ENCODE measurements around the gene ZFHX3. TPM values are rescaled to one million over a fixed set of nuclear protein-coding genes. Genes with fewer than 3 reads are reported as not detected.

The ZFHX3 gene
- total and polyA plus RNA-seq, 2 experiments from 2014 or later: 6.7 to 12.2 TPM

DNA sequence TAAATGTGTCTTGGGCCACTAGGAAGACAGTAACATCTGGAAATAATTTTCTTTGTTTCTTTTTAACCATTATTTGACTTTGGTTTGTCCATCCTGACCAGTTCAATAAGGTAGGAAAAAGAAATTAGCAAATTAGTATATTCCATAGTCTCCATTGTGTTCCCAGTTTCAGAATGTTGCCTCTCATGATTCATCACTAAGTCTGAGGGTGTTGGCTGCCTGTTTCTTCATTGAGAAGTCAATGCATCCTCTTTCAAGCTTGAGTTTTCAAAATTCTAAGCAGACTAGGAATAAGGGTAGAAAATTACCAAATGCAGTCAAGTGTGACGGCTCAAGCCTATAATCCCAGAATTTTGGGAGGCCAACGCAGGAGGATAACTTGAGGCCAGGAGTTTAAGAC, 41.9 kb downstream of the ZFHX3 start:
- H3K4me3 ChIP-seq: no peak overlapping the region
- no peaks in the 10 kb centered on the region for H3K4me1 ChIP-seq (ENCODE audit: low read depth)
- no peak overlapping the region for H3K27ac ChIP-seq
- TF ChIP-seq CTCF (IDR thresholded peaks at IDR 0.05; ENCODE audit: low read depth, low read length): no peak
- no peaks in the 10 kb centered on the region for H3K36me3 ChIP-seq
- no peaks in the 10 kb centered on the region for H3K9me3 ChIP-seq (ENCODE audit: low read depth)
- H3K27me3 ChIP-seq: no peaks in the 10 kb centered on the region
- no peak for DNase-seq (ENCODE audit: low read depth in 1 of 2, low spot score in 1 of 2)

- Histone ChIP-seq H3K36me3 (no peaks in the 10 kb centered on the region), H3K4me3 (no peak overlapping the region), H3K27me3 (no peaks in the 10 kb centered on the region), H3K9me3 (ENCODE audit: low read depth) (no peaks in the 10 kb centered on the region), H3K27ac (no peak overlapping the region), H3K4me1 (ENCODE audit: low read depth) (peaks cover 6% of the 10 kb centered on the region)
- no peak for DNase-seq (ENCODE audit: low read depth in 1 of 2, low spot score in 1 of 2)
- TF ChIP-seq CTCF (IDR thresholded peaks at IDR 0.05; ENCODE audit: low read depth, low read length): no peak
Measured at GRCh38 chr16:73002866-73003265, 45.1 kb downstream of the ZFHX3 start.

GRCh38 chr16:73000907-73001521, 46.9 kb downstream of the ZFHX3 start:
- H3K4me1 ChIP-seq (ENCODE audit: low read depth): peaks cover 6% of the 10 kb centered on the region
- H3K27me3 ChIP-seq: no peaks in the 10 kb centered on the region
- DNase-seq (ENCODE audit: low read depth in 1 of 2, low spot score in 1 of 2): no peak
- H3K9me3 ChIP-seq (ENCODE audit: low read depth): no peaks in the 10 kb centered on the region
- H3K36me3 ChIP-seq: no peaks in the 10 kb centered on the region
- no peak overlapping the region for H3K27ac ChIP-seq
- no peak overlapping the region for H3K4me3 ChIP-seq
- TF ChIP-seq CTCF (IDR thresholded peaks at IDR 0.05; ENCODE audit: low read depth, low read length): no peak

GRCh38 chr16:73000020-73000906, 47.7 kb downstream of the ZFHX3 start:
- Histone ChIP-seq H3K9me3 (ENCODE audit: low read depth) (no peaks in the 10 kb centered on the region), H3K27me3 (no peaks in the 10 kb centered on the region), H3K27ac (no peak overlapping the region), H3K4me3 (no peak overlapping the region), H3K36me3 (no peaks in the 10 kb centered on the region), H3K4me1 (ENCODE audit: low read depth) (peaks cover 6% of the 10 kb centered on the region)
- peak in 1 of 2 donors; percentile 57 for DNase-seq (ENCODE audit: low read depth in 1 of 2, low spot score in 1 of 2)
- no peak for TF ChIP-seq CTCF (IDR thresholded peaks at IDR 0.05; ENCODE audit: low read depth, low read length)

DNA sequence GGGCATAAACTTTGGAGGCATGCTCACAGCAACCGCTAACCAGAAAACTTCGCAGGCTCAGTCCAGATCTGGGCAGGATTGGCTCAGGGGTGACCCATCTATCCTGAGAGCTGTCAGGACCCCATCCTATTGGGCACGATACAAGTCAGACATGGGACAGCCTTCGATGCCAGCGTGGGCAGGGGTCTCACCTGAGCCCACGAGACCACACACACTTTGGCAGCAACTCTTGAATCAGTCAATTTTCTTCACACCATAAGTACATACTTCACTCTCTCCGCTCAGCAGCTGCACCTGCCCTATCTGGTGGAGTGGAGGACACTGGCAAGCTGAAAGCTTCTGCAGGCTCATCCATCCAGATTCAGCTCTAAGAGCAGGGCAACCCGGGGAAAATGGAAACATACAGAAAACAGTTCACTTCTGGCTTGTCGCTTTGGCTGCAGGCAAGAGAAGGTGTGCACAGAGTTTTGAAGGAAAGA, 48.3 kb downstream of the ZFHX3 start:
- no peak for DNase-seq (ENCODE audit: low read depth in 1 of 2, low spot score in 1 of 2)
- Histone ChIP-seq H3K27ac (no peak overlapping the region), H3K36me3 (no peaks in the 10 kb centered on the region), H3K4me1 (ENCODE audit: low read depth) (peaks cover 7% of the 10 kb centered on the region), H3K27me3 (no peaks in the 10 kb centered on the region), H3K9me3 (ENCODE audit: low read depth) (no peaks in the 10 kb centered on the region), H3K4me3 (no peak overlapping the region)
- no peak for TF ChIP-seq CTCF (IDR thresholded peaks at IDR 0.05; ENCODE audit: low read depth, low read length)

Data from cardiac muscle cell (in vitro differentiated cells and primary cell).